IPS DF 19.7 (cell line): ENCODE data around the gene XXYLT1.
"Not testable (repeated sequence)": the region's sequence is repeated elsewhere in the genome, so short reads cannot be mapped to it uniquely, and the experiment has no call there.

ENCODE experiments used
- DNase-seq: peaks from one replicate; pipeline ENCODE4 v3.0.0-alpha.2; 2013; ENCODE audit warnings: low read depth, low spot score

Gene XXYLT1

DNA sequence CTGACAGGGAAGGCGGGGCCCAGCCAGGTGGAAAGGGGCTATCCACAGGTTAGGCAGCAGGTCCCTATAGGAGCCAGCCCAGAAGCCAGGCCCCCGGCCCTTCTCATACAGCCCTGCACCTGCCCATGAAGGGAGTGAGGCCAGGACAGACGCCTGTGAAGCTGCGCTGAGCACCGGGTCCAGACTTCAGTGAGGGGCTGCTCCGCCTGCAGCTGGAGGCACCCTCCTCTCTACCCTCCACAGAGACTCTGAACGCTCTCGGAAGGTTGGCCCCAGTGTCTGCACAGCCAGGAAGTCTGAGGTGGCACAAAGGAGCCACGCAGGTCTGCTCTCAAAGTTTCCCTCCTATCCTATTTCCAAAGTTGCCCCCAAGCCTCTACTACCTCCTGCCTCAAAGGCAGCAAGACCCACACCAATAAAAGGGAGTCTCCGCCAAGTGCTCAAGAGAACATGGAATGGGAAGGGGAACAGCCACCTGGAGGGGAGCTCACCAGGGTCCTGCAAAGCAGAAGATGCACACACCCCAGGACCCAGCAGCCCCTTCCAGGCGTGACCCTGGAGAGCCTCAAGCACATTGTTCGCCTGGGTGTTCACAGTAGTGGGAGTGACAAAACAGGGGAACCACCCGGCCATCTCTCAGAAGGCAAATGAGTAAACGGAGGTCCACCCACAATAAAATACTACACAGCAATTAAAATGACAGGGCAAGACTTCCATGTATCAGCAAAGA lies 19.5 kb downstream of the XXYLT1 start:
- no peak for DNase-seq

DNA sequence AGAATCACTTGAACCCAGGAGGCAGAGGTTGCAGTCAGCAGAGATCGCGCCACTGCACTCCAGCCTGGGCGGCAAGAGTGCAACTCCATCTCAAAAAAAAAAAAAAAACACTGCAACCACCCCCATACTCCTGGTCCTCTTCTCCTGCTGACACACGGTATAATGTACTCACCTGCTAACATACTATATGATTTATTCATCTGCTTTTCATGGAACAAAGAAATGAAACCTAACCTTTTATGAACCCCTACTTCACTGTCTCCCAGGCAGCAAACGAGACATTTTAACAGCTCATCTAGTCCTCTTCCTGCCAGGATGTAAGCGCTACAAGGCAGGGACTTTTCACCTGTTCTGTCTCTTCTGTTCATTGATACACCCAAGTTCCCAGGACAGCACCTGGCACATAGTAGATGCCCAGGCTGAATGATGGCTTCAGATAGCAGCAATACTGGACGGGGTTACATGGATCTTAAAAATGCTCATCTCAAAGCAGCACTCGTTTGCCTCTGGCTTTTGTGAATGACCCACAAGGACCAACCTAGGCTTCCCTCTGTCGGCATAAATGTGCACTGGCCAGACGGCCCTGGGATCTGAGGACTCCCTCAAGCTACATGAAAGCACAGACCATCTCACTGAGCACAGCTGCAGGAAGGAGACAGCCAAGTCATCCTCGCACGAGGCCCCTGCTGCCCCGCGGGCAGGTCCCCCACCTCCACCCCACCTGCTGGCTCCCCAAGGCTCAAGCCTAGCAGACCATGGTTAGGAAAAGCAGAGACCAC lies 20.3 kb downstream of the XXYLT1 start:
- DNase-seq, result no peak

DNA sequence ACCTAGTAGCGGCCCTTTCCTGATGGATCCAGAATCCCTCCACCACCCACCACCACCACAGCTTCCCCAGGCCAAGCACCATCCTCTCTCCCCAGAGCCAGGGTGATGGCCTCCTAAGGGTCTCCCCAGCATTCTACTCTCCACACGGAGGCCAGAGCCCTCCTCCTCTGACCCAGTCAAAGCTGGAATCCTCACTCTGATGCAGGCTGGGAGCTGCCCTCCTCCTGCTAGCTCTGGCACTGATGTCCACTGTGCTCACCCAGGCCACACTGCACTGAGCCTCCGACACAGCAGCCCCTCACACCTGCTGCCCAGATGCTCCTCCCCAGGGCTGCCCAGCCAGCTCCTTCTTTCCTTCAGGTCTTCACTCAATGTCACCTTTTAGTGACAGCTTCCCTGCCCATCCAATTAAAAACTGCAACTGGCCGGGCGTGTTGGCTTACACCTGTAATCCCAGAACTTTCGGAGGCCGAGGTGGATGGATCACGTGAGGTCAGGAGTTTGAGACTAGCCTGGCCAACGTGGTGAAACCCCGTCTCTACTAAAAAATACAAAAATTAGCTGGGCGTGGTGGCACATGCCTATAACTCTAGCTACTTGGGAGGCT lies 21.0 kb downstream of the XXYLT1 start:
- DNase-seq, result no peak

DNA sequence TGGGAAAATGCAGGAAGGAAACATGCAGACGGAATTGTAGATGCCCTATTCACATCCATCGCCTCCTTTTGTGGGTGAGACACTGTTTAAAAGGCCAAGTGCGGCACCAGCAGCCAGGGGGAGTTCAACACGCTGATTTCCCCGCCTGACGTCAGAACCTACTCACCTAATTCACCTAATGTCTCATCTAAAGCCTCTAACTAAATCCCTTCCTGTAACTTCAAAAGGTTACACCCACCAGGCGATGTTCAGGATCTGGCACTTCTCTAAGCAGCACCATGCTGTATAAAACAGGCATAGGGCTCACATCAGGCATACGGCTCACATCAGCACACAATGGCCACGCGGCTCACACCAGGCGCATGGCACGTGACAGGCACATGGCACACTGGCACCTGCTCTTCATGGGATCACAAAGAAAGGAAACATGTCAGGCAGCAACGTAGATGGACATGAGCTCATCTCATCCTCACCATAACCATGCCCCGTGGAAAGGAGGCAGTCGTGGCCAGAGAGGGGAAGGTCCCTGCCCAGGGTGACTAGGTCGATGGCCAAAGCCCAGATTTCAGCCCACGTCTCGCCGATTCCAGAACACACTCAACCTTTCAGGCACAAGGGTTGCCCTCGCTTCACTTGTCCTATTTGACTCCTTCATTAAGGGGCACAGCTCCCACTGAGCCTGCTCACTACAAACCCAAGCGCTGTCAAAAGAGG lies 21.7 kb downstream of the XXYLT1 start:
- DNase-seq, result no peak

DNA sequence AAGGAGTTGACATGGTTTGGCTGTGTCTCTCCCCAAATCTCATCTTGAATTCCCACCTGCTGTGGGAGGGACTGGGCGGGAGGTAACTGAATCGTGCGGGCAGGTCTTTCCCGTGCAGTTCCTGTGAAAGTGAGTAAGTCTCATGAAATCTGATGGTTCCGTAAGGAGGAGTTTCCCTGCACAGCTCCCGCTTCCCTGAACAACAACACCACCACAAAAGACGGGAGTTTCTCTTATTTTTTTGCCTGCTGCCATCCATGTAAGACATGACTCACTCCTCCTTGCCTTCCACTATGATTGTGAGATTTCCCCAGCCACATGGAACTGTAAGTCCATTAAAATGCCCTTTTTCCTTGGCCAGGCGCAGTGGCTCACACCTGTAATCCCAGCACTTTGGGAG lies 22.7 kb downstream of the XXYLT1 start:
- no peak for DNase-seq

DNA sequence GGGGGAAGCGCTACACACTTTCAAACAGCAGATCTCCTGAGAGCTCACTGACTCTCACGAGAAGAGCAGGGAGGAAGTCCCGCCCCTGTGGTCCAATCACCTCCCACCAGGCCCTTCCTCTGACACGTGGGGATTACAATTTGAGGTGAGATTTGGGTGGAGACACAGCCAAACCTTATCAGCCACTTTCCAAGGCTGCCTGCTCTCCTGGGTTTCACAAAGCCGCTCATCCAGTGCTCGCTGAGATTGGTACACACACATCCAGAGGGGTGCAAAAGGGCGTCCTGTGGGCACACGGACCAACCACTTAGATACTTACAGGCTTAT lies 23.1 kb downstream of the XXYLT1 start:
- DNase-seq, result no peak

DNA sequence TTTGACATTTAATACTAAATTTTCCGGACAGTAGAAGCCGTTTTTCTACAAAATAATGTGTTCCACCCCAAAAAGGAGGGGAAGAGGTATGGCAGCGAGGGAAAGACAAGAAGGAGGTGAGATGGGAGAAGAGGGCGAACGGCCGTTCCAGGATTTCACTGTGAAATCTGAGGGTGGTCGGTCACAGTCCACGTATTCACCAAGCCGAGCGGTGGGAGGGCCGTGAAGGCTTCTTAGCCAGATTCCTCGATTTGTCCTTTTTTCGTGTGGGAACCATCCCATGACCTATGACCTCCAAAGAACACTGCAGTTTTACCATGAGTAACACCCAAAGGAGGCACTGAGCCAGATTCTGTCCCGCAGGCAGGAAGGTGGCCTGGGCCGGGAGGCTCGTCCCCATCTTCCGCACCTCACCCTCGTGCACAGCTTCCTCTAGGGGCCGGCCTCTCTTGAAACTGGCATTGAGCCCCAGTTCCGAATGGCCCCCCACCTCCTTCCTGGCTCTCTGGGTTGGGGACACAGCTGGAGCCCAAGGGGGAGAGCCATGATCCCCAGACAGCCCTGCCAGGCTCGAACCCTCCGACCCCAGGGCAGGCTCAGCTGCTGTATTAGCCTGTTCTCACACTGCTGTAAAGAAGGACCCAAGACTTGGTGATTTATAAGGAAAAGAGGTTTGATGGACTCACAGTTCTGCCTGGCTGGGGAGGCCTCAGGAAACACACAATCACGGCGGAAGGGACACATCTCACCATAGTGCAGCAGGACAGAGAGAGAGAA lies 23.7 kb downstream of the XXYLT1 start:
- no peak for DNase-seq

DNA sequence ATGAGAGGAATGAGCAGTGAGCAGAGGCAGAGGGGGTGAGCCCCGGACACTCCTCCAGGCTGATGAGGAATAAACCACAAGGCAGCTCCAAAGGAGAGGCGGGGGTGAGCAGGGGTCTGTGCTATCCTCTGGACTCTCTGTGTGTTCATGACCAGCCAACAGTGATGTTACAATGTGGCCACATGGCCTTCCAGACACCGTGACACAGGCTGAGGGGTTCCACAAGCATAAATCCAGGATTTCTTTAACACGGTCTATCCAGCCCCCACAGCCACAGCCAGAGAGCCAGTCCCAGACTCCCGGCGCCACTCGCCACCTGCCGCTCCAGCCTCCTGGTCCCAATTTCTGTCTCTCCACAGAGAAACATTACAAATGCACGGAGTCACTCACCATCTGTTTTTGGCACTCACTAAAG lies 24.4 kb downstream of the XXYLT1 start:
- DNase-seq, result no peak

DNA sequence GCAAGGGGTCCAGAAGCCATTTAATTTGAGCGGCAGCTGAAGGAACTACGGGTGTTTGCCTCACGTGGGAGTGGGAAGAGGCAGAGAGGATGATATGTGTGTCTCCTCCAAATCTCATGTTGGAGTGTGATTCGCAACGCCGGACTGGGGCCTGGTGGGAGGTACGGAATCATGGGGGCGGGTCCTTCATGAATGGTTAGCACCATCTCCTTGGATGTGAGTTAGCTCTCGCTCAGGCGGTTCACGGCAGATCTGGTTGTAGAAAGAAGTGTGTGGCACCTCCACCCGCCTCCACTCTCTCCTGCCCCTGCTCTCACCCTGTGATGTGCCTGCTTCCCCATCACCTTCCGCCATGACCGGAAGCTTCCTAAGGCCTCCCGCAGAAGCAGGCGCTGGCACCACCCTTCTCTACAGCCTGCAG lies 25.4 kb downstream of the XXYLT1 start:
- no peak for DNase-seq

DNA sequence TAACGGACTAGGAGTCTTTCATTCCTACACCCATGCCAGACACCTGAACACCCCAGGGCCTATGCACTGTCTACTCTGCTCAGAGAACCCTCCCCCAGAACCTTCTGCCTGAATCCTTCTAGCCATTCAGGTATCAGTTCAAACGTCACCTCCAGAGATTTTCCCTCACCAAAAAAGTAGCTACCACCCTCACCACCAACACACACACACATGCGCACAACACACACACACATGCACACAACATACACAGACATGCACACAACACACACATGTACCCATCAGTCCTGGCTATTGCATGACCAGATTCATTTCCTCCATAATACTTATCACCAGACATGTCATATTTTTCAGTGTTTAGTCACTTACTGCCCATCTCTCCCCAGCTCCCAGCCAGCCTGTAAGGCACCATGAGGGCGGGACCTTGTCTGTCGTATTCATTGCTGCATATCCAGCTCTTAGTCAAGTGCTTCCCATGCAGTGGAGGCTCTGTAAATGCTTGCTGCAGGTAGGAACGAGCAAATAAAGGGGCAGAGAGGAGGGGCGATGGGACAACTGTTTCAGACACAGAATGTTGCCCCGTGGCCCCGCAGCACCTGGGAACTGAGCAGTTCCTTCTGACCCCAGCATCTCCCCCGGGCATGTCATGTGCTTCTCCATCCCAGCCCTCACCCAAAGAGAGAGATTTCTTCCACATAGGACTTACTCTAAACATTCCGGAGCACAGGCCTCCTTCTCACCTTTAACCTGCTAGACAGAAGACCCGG lies 29.2 kb downstream of the XXYLT1 start:
- no peak for DNase-seq

DNA sequence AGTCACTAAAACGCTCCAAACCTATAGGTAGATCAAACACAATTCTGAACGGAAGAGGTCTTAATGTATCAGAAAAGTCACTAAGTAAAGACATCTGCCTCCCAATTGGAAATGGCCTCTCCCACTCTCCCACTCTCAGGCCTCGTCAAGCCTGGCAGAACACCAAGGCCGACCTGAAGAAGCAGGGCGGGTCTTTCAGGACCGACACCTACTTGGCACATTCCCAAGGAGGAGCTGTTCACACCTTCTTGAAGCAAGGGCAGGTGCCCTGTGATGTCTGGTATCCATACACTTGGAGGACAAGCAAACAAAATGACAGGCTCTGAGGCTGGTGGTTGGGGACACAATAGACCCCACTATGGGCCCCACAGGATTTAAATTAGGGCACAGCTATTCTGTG lies 30.0 kb downstream of the XXYLT1 start:
- no peak for DNase-seq

DNA sequence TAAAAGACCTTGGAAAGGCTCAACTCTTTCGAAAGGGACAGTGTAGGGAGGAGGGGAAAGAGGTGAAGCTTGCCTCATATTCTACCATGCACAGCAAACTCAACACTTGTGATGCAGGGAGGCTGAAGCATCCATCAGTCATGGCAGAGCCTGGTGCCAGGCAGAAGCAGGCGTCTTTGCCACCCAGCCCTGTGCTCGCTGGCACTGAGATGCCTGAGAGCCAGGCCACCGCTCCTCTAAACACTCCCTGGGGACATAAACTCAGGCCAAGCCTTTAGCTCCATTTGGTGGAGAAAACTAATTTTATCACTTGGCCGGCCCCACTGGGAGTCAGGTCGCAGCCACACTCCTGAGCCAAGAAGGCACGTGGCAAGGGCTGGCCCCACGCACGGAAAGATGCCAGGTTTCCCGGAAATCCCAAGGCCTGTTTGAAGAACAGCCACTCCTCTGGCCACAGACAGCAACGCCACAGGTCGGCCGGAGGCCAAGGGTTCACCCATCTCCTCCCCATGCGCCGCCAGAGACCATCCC lies 30.7 kb downstream of the XXYLT1 start:
- no peak for DNase-seq

DNA sequence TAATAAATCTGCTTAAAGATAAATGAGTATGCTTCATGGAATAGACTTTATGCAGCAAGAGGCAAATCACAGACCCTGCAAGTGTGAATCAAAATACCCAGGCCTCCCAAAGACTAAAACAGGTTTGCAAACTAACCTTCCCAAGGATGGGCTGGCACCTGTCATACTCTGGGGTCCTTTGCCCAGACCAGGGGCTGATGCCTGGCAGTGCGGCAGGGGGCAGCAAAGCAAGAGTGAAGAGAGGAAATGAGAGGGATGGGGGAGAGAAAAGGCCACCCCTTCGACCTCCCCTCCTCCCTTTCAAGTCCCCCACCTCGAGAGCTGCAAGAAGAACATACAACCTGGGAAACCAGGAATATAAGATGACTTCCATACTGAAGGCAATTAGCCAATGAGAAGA lies 31.8 kb downstream of the XXYLT1 start:
- DNase-seq, result no peak

DNA sequence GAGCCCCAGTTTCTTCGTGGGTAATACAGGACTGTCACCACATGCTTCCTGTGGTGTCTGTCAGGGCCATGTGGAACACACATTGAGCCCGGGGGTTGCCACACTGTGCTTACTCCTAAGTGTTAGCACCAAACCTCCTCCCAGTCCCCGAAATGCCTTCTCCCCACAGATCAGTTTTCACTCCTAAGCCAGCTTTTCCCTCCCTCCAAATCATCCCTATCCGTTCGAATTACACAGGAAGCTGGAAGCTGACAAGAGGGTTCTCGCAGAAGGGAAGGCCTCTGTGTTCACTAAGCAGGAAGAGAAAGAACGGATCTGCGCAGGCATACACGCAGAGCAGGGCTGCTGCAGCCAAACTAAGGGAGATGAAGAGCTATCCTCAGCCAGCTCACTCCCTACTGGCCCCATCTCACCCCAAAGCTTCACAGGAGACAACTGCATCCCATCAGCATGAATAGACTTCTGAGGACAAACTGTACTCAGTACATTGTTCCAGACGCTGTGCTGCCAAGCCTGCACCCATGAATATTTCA lies 32.3 kb downstream of the XXYLT1 start:
- no peak for DNase-seq

DNA sequence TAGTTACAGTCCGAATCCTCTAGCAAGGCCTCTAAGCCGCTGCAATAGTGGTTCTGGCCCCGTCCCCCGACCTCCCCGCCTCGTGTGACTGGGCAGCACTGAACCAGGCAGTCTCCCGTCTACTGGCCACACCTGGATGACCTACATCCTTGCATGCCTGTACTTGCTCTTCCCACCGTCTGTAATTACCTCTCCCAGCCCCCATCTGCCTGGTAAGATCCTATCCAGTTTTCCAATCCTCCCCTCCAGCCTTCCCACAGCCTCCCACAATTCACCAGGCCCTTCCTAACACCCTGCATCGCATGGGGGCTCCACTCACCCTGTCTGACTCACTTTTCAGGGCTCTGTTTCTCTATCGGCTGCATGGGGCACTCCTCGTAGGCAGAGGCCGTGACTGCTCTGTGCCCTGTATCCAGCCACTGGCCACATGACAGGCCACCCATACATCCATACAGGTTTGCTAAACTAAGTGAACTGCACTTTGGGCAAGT lies 32.8 kb downstream of the XXYLT1 start:
- DNase-seq, result no peak

DNA sequence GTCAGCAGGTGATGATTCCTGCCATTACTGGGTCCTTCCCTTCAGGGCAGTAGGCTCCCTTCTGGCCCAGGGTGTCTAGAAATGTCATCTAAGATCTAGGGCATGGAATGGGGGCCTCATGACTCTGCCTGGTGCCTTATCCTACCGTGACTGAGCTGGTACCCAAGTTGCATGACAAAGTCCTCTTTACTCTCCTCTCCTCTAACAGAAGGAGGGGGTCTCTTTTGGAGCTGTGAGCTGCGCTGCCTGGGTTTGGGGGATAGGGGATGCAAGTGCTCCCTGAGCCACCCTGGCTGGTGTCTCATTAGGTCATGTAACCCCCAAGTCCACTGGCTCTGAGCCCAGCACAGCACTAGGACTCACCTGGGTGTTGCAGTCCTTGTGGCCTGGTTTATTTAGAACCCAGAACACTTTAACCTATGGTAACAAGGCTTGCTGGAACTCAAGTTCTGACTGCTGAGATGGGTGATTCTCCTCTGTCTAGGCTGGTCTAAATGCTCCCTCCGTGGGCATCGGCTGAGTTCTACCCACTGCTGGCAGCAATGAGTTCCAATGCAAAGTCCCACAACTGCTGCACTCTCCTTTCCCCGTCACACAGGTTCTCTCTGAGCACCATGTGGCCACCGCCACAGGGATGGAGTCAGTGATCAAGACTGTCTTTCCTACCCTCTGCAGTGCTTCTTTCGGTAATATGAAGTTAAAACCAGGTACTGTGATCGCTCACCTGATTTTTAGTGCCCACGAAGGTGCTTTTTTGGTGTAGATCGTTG lies 34.0 kb downstream of the XXYLT1 start:
- DNase-seq, result no peak

DNA sequence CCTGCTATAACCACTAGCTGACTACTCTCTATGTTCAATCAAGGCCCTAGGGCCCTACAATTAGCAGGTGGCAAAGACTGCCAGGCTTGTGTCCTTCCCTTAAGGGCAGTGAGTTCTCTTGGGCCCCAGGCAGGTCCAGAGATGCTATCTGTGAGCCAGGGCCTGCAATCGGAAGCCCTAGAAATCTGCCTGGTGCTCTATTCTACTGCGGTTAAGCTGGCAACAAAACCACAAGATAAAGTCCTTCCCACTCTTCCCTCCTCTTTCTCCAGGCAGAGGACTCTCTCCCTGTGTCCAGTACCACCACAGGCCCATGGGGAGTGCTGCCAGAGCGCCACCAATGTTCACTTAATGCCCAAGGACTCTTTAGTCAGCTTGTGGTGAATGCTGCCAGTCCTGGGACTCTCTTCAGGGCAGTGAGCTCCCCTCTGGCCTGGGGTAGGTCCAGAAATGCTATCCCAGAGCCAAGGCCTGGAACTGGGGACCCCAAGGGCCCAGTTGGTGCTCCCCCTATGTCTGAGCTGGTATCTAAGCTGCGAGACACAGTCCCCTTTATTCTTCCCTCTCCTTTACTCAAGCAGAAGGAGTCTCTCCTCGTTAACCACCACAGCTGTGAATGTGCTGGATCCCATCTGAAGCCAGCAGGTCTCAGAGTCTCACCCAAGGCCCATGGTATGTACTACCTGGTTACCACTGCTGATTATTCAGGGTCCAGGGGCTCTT lies 34.7 kb downstream of the XXYLT1 start:
- DNase-seq, result no peak

DNA sequence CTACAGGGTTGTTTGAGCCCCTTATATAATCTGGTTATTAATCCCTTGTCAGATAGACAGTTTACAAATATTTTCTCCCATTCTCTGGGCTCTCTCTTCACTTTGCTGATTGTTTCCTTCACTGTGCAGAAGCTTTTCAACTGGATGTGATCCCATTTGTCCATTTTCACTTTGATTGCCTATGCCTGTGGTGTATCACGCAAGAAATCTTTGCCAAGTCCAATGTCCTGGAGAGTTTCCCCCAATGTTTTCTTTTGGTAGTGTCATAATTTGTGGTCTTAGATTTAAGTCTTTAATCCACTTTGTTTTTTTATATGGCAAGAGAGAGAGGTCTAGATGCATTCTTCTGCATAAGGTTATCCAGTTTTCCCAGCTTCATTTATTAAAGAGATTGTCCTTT lies 40.7 kb downstream of the XXYLT1 start:
- DNase-seq, result no peak

DNA sequence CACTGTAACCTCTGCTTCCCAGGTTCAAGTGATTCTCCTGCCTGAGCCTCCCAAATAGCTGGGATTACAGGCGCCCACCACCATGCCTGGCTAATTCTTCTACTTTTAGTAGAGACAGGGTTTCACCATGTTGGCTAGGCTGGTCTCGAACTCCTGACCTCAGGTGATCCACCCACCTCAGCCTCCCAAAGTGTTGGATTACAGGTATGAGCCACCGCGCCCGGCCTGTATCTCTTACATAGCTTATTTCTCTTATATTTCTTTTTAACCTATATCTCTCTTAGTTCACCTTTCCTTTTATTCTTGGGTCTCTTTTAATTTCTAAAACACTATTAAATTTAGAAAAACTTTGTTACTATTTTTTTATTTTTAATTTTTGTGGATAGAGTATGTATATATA lies 42.1 kb downstream of the XXYLT1 start:
- DNase-seq, result not testable (repeated sequence)
